Effector memory CD8-positive, alpha-beta T cell (primary cell): ENCODE measurements around the gene NFIL3.
"Not testable (repeated sequence)": the region's sequence is repeated elsewhere in the genome, so short reads cannot be mapped to it uniquely, and the experiment has no call there.

ENCODE experiments used
- ATAC-seq: fragments of 150-1000 bp; cut with Tn5 transposase; replicated peaks from 2 replicates; pipeline ENCODE4 v1.10.0; 2021; ENCODE audit warnings: mild to moderate bottlenecking, moderate library complexity
- DNase-seq, 3 experiments: peaks; one replicate each; pipeline ENCODE4 v3.0.0; 2021
- H3K27ac Mint-ChIP-seq, 2 donors: one replicate each; pipeline ENCODE4 v1.8.0; 2022; ENCODE audit warnings: mild to moderate bottlenecking in 2 of 2, mixed read lengths in 2 of 2, moderate library complexity in 2 of 2
- H3K27me3 Mint-ChIP-seq, 2 donors: one replicate each; pipeline ENCODE4 v1.8.0; 2022; ENCODE audit warnings: mixed read lengths in 2 of 2
- H3K36me3 Mint-ChIP-seq: one replicate; pipeline ENCODE4 v1.8.0; 2022; ENCODE audit warnings: mild to moderate bottlenecking, moderate library complexity, mixed read lengths; ENCODE audit not compliant: insufficient read depth
- H3K4me1 Mint-ChIP-seq, 2 donors: one replicate each; pipeline ENCODE4 v1.8.0; 2022; ENCODE audit warnings: low read depth in 2 of 2, mixed read lengths in 2 of 2
- H3K4me3 Mint-ChIP-seq, 2 donors: one replicate each; pipeline ENCODE4 v1.8.0; 2022; ENCODE audit warnings: mild to moderate bottlenecking in 2 of 2, mixed read lengths in 2 of 2, moderate library complexity in 2 of 2
- H3K9me3 Mint-ChIP-seq, 2 donors: one replicate each; pipeline ENCODE4 v1.8.0; 2022; ENCODE audit warnings: mixed read lengths in 2 of 2
- total RNA-seq, 9 experiments: gene quantifications; one replicate each; lab custom pipeline; 2026; lab: John Stamatoyannopoulos, UW

Gene NFIL3, protein sequence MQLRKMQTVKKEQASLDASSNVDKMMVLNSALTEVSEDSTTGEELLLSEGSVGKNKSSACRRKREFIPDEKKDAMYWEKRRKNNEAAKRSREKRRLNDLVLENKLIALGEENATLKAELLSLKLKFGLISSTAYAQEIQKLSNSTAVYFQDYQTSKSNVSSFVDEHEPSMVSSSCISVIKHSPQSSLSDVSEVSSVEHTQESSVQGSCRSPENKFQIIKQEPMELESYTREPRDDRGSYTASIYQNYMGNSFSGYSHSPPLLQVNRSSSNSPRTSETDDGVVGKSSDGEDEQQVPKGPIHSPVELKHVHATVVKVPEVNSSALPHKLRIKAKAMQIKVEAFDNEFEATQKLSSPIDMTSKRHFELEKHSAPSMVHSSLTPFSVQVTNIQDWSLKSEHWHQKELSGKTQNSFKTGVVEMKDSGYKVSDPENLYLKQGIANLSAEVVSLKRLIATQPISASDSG
- 4.9 to 105 (median 47.9) reads per million in 9 experiments for total RNA-seq

DNA sequence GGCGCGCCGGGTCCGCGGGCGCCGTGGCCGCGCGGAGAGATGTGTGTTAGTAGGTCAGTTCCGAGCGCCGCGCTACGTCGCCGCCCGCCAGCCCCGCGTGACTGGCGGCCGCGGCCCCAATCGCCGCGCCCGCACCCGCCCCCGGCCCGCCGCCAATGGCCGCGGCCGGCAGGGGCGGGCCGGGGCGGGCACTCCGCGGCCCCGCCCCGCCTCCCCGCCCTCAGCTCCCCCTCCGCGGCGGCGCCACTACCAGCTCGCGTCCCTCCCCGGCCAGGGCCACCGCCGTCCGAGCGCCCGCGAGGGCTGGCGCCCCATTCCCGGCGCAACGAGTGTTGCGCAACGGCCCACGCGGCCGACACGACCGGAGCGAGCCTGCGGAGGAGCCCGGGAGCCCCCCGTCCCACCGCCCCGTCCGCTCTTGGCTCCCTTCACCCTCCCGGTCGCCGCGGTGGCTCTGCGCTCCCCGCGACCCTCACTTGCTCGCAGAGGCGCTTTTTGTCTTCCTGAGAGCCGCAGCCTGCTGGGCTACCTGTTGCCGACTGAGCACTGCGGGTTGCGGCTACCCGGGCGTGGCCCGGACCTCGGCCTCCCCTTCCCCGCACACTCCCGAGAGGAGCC is at the start of gene NFIL3:
NFIL3 (minus strand) TSS at position 48 of the 618 bp plus-strand sequence. CDS start 13,098 bp downstream, outside the sequence.
- Mint-ChIP-seq H3K27ac (peak within 1 kb of the TSS; percentile 88 to 97), H3K4me3 (peak within 1 kb of the TSS; percentile 95 to 98), H3K36me3 (peaks cover 16% of the 10 kb centered on the region), H3K4me1 (peaks cover 37 to 43% of the 10 kb centered on the region in 2 donors), H3K27me3 (peaks cover 12 to 18% of the 10 kb centered on the region in 2 donors), H3K9me3 (no peaks in the 10 kb centered on the region)
- ATAC-seq: peak; percentile 80
- peak; percentile 47 to 65 (median 55) for DNase-seq

DNA sequence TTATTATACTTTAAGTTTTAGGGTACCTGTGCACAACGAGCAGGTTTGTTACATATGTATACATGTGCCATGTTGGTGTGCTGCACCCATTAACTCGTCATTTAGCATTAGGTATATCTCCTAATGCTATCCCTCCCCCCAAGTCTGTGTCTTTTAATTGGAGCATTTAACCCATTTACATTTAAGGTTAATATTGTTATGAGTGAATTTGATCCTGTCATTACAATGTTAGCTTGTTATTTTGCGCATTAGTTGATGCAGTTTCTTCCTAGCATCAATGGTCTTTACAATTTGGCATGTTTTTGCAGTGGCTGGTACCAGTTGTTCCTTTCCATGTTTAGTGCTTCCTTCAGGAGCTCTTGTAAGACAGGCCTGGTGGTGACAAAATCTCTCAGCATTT is 47.9 kb upstream of the NFIL3 start:
- not testable (repeated sequence) for H3K4me1 Mint-ChIP-seq, H3K4me3 Mint-ChIP-seq, H3K36me3 Mint-ChIP-seq, H3K27ac Mint-ChIP-seq, DNase-seq, H3K9me3 Mint-ChIP-seq, ATAC-seq
- peaks cover 48 to 53% of the 10 kb centered on the region in 2 donors for H3K27me3 Mint-ChIP-seq

DNA sequence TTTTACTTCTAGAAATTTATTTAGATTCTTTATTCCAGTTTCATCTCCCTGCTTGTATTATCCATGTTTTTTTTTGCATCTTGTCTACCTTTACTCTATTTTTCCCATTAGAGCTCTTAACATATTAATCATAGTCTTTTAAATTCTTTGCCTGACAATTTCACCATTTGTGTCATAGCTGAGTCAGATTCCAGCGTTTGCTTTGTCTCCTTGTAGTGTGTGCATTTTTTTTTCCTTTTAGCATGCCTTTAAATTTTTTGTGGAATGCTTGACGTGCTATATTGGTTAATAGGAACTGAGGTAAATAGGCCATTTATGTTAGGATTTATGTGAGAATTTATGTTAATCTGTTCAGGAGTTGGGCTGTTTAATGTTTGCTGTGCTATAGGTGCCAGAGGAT is 41.8 kb upstream of the NFIL3 start:
- H3K4me3 Mint-ChIP-seq: no peak overlapping the region
- H3K4me1 Mint-ChIP-seq: no peaks in the 10 kb centered on the region
- H3K9me3 Mint-ChIP-seq: peaks cover 9 to 12% of the 10 kb centered on the region in 2 donors
- H3K27me3 Mint-ChIP-seq: peaks cover 18 to 50% of the 10 kb centered on the region in 2 donors
- H3K36me3 Mint-ChIP-seq: no peaks in the 10 kb centered on the region
- no peak for DNase-seq
- ATAC-seq: no peak
- no peak overlapping the region for H3K27ac Mint-ChIP-seq

DNA sequence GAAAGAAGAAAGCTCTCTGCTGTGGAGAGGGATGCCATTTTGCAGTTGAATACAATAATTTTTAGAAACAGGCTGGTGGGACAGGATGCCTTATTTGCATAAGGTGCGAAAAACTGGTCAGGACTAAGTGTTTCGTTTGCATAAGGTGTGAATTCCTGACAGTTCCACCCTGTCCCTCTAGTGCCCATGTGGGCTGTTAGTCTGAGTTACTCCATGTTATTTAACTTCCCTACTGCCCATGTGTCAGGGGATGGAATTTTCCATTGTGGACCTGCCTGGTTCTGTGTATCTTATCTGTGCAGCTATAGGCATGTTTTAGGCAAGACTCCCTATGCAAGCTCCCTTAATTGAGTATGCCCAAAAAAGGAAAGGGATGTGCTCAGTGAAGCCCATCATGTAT is 35.3 kb upstream of the NFIL3 start:
- Mint-ChIP-seq H3K27me3 (peaks cover 13% of the 10 kb centered on the region in 2 donors), H3K27ac (no peak overlapping the region), H3K9me3 (no peaks in the 10 kb centered on the region), H3K36me3 (no peaks in the 10 kb centered on the region), H3K4me3 (no peak overlapping the region), H3K4me1 (peaks cover 1 to 7% of the 10 kb centered on the region in 2 donors)
- ATAC-seq (peak; percentile 24), DNase-seq (no peak)

DNA sequence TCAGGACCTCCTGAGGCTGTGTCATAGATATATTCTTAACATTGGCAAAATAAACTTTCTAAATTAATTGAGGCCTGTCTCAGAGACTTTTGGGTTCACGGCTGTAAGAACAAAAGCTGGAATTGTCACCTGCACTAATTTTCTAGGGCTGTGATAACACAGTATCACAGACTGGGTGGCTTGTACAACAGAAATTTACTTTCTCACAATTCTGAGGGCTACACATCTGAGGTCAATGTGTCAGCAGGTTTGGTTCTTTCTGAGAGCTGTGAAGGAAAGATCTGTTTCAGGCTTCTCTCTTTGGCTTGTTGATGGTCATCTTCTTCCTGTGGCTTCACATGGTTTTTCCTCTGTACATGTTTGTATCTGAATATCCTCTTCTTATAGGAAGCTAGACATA is 29.2 kb upstream of the NFIL3 start:
- Mint-ChIP-seq H3K9me3 (no peaks in the 10 kb centered on the region), H3K4me1 (no peaks in the 10 kb centered on the region), H3K27me3 (peaks cover 0 to 7% of the 10 kb centered on the region in 2 donors)

DNA sequence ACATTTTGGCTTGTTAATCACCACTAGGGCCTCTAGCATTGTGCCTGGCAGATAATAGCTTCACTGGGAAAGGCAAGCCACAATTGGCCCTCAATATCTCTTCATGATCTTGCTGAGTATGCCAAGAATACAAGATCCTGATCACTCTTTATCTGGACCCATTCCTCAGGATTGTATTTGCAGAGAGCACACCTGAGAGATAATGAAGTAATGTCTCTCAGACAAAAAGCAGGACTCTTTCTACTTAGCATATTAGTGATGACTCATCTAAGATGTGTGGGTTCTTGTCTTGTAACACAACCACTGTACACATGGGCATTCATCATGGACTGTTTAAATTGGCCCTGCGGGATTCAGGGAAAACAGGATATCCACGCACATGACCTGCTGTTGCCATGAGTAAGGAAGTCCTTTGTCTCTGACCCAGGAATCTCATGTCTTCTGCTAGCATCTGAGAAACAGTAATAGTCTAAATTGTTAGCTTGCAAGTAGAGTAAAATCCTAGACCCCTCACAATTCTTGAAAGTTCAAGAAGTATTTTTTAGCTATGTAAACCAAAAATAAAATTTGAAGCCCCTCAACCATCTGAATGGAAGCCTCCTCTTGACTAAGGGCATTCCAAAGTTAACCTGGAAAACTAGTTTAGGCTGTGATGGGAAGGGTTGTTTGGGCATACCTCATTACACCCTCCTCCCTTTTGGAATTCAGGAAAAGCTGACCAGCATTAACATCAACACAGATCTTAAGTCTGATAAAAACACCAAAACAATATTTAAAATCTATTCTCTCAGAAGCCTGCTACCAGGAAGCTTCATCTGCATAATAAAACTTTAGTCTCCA is 28.0 kb upstream of the NFIL3 start:
- H3K9me3 Mint-ChIP-seq: no peaks in the 10 kb centered on the region
- no peaks in the 10 kb centered on the region for H3K36me3 Mint-ChIP-seq
- no peak for ATAC-seq
- no peak overlapping the region for H3K4me3 Mint-ChIP-seq
- no peaks in the 10 kb centered on the region for H3K4me1 Mint-ChIP-seq
- H3K27ac Mint-ChIP-seq: no peak overlapping the region
- peaks cover 0 to 11% of the 10 kb centered on the region in 2 donors for H3K27me3 Mint-ChIP-seq
- no peak for DNase-seq

More for the DNA sequence above, 29.2 kb upstream of the NFIL3 start:
- Mint-ChIP-seq H3K36me3 (no peaks in the 10 kb centered on the region), H3K4me3 (no peak overlapping the region), H3K27ac (no peak overlapping the region)
- no peak for ATAC-seq
- DNase-seq: no peak

DNA sequence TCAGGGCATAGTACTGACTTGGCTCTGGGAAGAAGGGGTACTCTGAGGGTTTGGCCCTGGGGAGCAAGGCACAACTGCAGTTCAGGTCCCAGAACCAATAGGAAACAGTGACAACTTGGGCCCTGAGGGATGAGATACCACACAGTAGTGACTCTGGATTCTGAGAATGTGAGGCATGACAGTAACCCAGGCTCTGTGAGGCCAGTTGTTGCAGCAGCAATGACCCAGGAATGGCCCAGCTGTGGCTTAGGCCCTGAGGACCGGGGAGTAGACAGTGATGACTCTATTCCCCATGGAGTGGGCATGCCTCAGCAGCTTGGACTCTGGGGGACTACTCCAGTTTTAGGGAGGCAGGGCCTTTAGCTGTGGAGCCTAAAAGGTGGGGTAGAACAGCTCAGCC is 21.5 kb upstream of the NFIL3 start:
- no peaks in the 10 kb centered on the region for H3K4me1 Mint-ChIP-seq
- ATAC-seq: no peak
- H3K27ac Mint-ChIP-seq: no peak overlapping the region
- no peak for DNase-seq
- no peaks in the 10 kb centered on the region for H3K36me3 Mint-ChIP-seq
- H3K27me3 Mint-ChIP-seq: peaks cover 26 to 54% of the 10 kb centered on the region in 2 donors
- peaks cover 5 to 10% of the 10 kb centered on the region in 2 donors for H3K9me3 Mint-ChIP-seq
- no peak overlapping the region for H3K4me3 Mint-ChIP-seq

DNA sequence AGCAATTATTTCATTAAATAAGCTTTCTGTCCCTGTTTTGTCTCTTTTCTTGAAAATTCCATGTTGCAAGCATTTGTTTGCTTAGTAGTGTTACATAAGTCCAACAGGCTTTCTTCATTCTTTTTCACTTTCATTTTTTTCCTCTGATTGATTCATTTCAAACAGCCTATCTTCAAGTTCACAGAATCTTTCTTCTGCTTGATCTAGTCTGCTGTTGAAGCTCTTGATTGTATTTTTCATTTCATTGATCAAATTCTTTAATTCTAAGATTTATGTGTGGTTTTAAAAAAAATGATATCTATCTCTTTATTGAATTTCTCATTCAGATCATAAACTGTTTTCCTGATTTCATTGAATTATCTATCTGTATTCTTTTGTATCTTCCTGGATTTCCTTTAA is 20.4 kb upstream of the NFIL3 start:
- Mint-ChIP-seq H3K4me3 (no peak overlapping the region), H3K36me3 (no peaks in the 10 kb centered on the region), H3K27ac (no peak overlapping the region), H3K27me3 (peaks cover 38 to 66% of the 10 kb centered on the region in 2 donors), H3K4me1 (no peaks in the 10 kb centered on the region), H3K9me3 (peaks cover 5 to 10% of the 10 kb centered on the region in 2 donors)
- no peak for DNase-seq
- no peak for ATAC-seq

DNA sequence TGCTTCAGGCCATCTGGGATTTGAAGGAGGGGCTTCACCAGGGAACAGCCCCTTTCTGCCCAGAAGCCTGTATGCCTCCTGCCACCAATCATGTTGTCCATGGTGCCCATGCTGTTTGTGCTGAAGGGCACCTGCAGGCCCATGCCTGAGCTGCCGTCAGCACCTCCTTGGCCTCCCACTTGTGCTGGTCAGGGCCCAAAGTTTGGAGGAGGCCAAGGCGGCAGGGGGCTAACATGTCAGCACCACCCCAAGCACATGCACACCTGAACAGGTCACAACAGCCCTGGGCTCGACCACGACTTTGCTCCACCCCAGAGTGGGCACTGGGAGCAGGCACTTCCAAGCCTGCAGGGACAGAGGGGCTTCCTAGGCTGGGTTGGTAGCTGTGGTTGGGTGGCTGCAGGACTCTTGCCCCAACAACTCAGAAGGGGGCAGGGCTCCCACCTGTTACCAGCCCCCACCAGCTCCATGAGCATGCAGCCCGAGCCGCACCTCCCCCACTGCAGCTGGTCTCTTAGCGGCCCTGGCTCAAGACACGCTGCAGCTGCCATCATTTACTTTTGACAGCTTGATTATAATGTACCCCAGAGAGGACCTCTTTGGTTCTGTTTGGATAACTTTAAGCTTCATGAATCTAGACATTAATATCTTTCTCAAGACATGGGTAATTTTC is 19.8 kb upstream of the NFIL3 start:
- Mint-ChIP-seq H3K4me3 (no peak overlapping the region), H3K36me3 (no peaks in the 10 kb centered on the region), H3K27ac (no peak overlapping the region), H3K27me3 (peaks cover 42 to 71% of the 10 kb centered on the region in 2 donors), H3K9me3 (peaks cover 5 to 10% of the 10 kb centered on the region in 2 donors), H3K4me1 (no peaks in the 10 kb centered on the region)
- DNase-seq (no peak), ATAC-seq (no peak)

DNA sequence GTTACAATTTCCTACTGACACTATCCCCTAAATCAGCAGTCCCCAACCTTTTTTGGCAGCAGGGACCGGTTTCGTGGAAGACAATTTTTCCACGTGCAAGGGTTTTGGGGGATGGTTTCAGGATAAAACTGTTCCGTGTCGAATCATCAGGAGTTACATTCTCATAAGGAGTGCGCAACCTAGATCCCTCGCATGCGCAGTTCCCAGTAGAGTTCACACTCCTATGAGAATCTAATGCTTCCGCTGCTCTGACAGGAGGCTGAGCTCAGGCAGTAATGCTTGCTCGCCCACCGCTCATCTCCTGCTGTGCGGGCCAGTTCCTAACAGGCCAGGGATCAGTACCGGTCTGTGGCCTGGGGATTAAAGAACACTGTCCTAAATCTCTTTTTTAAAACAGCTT is 13.2 kb upstream of the NFIL3 start:
- no peak for DNase-seq
- Mint-ChIP-seq H3K27me3 (peaks cover 28 to 38% of the 10 kb centered on the region in 2 donors), H3K4me3 (no peak overlapping the region), H3K36me3 (no peaks in the 10 kb centered on the region), H3K4me1 (no peaks in the 10 kb centered on the region), H3K27ac (no peak overlapping the region), H3K9me3 (no peaks in the 10 kb centered on the region)
- no peak for ATAC-seq

DNA sequence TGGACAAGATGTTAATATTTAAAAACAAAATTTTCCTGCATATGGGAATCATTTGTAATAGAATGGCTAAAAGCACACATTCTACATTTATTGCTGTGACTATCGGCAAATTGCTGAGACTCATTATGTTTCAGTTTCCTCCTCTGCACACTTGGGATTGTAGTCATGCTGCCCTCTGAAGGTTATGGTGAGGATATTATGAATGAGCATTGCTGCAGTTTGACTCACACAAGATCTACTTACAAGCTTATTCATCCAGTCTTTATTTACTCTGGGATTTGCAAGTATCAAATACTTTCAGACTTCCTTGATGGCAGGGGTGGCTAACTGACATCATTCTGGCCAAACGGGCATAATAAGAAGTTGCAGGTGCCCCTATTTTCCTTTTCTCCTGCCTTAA is 9.5 kb upstream of the NFIL3 start:
- Mint-ChIP-seq H3K4me1 (no peaks in the 10 kb centered on the region), H3K4me3 (no peak overlapping the region), H3K9me3 (no peaks in the 10 kb centered on the region)

DNA sequence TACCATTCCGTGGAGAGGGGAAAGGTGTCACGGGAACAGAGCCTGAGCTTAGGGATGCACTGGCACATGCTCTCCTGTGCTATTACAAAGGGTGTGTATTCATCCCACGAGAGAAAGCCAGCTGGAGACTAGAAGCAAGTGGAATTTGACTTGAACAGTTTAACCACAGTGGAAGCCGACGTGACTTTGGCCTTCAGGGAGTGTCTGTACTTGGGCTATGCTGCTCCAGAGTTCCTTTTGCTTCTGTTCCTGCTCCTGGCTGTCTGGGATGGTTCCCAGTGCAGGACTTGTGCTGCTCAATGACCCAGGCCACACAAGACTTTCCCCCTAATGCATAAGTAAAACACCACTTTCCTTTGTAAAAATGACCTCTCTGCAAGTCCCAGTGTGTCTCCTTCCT is 7.9 kb upstream of the NFIL3 start:
- no peak overlapping the region for H3K27ac Mint-ChIP-seq
- H3K9me3 Mint-ChIP-seq: no peaks in the 10 kb centered on the region
- H3K4me3 Mint-ChIP-seq: no peak overlapping the region
- no peaks in the 10 kb centered on the region for H3K36me3 Mint-ChIP-seq
- no peaks in the 10 kb centered on the region for H3K4me1 Mint-ChIP-seq
- ATAC-seq: no peak
- no peaks in the 10 kb centered on the region for H3K27me3 Mint-ChIP-seq
- DNase-seq: no peak

More for the DNA sequence above, 9.5 kb upstream of the NFIL3 start:
- H3K27ac Mint-ChIP-seq: no peak overlapping the region
- no peak for DNase-seq
- peaks cover 0 to 3% of the 10 kb centered on the region in 2 donors for H3K27me3 Mint-ChIP-seq
- peak; percentile 72 for ATAC-seq
- H3K36me3 Mint-ChIP-seq: no peaks in the 10 kb centered on the region

DNA sequence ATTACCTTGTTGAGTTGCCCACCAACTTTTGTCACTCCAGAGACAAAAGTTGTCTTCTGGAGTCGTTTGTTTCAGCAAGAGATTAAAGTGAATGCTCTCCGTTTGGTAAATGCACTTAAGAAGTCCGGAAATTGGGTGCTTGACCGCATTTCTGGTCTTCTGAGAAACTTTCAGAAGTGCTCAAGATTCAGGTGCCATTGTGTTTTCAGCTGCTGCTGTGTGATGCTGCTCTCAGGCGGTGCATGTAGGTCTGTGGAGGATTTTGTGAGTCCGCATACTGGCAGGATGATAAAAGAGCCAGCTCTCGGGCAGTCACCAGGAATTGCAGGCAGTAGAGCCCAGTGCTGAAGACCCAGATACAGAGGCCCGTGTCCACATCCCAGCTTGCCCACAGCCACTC is 5.9 kb upstream of the NFIL3 start:
- H3K4me1 Mint-ChIP-seq: peaks cover 16 to 19% of the 10 kb centered on the region in 2 donors
- no peaks in the 10 kb centered on the region for H3K9me3 Mint-ChIP-seq
- H3K4me3 Mint-ChIP-seq: peak overlapping the region; percentile 34 to 40
- H3K27me3 Mint-ChIP-seq: no peaks in the 10 kb centered on the region
- no peak for DNase-seq
- peaks cover 6% of the 10 kb centered on the region for H3K36me3 Mint-ChIP-seq
- ATAC-seq: peak; percentile 20
- H3K27ac Mint-ChIP-seq: no peak overlapping the region
